Measurements from ENCODE around the gene KSR1. TPM values are rescaled to one million over a fixed set of nuclear protein-coding genes. Genes with fewer than 3 reads are reported as not detected.

The KSR1 gene
- total and polyA plus RNA-seq, 9 of the 15 experiments (the other 6 are each of a cell fraction or from before 2014, with no cell fraction given), result 1.4 to 51.7 (median 18.4) TPM

- no peak for TF ChIP-seq CTCFL (IDR thresholded peaks at IDR 0.05; ENCODE audit: borderline replicate concordance, insufficient read depth, low read depth, low read length, poor library complexity, severe bottlenecking)
- no peak for TF ChIP-seq SNRNP70 (optimal IDR thresholded peaks at IDR 0.05; ENCODE audit: low read depth, low read length)
- TF ChIP-seq TCF3 (CRISPR knock-in tag; IDR thresholded peaks at IDR 0.05), result no peak
Measured at GRCh38 chr17:27457731-27458523, 1.7 kb downstream of the KSR1 start (continued).

GRCh38 chr17:27458524-27458908 is 2.3 kb downstream of the KSR1 start:
- in situ Hi-C loops (cut with MboI) (no loop called here), intact Hi-C loops (cut with micrococcal nuclease) (loop anchor here (5.0 to 10.0 kb wide), 3 partner anchors 91 to 214 kb away; no protein-coding TSS in a partner anchor)
- BruUV-seq (replicated peaks), result no TSS peak
- Histone ChIP-seq H3K79me2 (ENCODE audit: control insufficient read depth, insufficient read depth, low read length) (peaks cover 70% of the 10 kb centered on the region), H2AFZ (ENCODE audit: low read depth, low read length) (0 out of 2 replicates have a peak overlapping the region, but pooled peaks have one; percentile 0), H3K4me1 (replicated peaks in 1 of 2; ENCODE audit: control insufficient read depth in 2 of 2, insufficient read depth in 2 of 2, low read length in 2 of 2) (peaks cover 60 to 61% of the 10 kb centered on the region in 2 experiments), H4K20me1 (replicated peaks; ENCODE audit: control insufficient read depth, insufficient read depth, low read length) (peaks cover 4% of the 10 kb centered on the region; the same call in 1 of the 2 replicates), H3K9me3 (replicated peaks; ENCODE audit: control insufficient read depth, insufficient read depth, low read depth, low read length) (no peaks in the 10 kb centered on the region), H3K36me3 (ENCODE audit: control insufficient read depth, insufficient read depth, low read length) (peaks cover 11% of the 10 kb centered on the region; the same call in 1 of the 3 replicates), H3K9ac (ENCODE audit: insufficient read depth in 1 of 2, low read depth in 2 of 2, low read length in 2 of 2) (peak overlapping the region; percentile 71 to 86), H3K27me3 (ENCODE audit: control insufficient read depth in 2 of 2, insufficient read depth in 2 of 2, low read length in 2 of 2) (no peaks in the 10 kb centered on the region), H3K27ac (ENCODE audit: extremely low read depth, low read depth, low read length) (peak overlapping the region; percentile 8; the same call in 1 of the 3 replicates), H3K4me3 (peak overlapping the region; percentile 88), H3K9me1 (ENCODE audit: control insufficient read depth, insufficient read depth, low read length) (no peaks in the 10 kb centered on the region), H3K4me2 (ENCODE audit: insufficient read depth, low read length) (peak overlapping the region; percentile 86)
- ChIA-PET POLR2A (interaction anchor here (0.7 to 5.4 kb wide), 14 partner anchors 8 to 164 kb away, joined by 3 to 40 read pairs (median 3); no protein-coding TSS in a partner anchor), CTCF (ENCODE audit: low intra/inter-chr PET ratio) (no interaction called here)
- ATAC-seq, result no peak
- FAIRE-seq, result no peak
- DNase-seq (ENCODE audit: extremely low read depth in 1 of 4, low spot score in 3 of 4), result peak in 1 of 4 experiments; percentile 31
- 10% methylated on average over 6 of the region's 6 CpGs for WGBS (ENCODE audit: insufficient coverage, low coverage, missing lambda C conversion rate)
- TF ChIP-seq SMAD1 (IDR thresholded peaks at IDR 0.05; ENCODE audit: low read depth, low read length, partially characterized antibody), result no peak
- TF ChIP-seq THRA (IDR thresholded peaks at IDR 0.05), result no peak
- no peak for TF ChIP-seq CBX2 (IDR thresholded peaks at IDR 0.05; ENCODE audit: insufficient read depth, low read length, poor library complexity, severe bottlenecking)
- TF ChIP-seq ZNF184 (CRISPR knock-in tag; IDR thresholded peaks at IDR 0.05), result no peak
- TF ChIP-seq KLF10 (CRISPR knock-in tag; IDR thresholded peaks at IDR 0.05), result no peak
- TF ChIP-seq JUND (IDR thresholded peaks at IDR 0.05; ENCODE audit: borderline replicate concordance, low read depth, low read length), result peak; percentile 53
- no peak for TF ChIP-seq JUND (tag; IDR thresholded peaks at IDR 0.05; ENCODE audit: borderline replicate concordance, low read depth, low read length)
- no peak for TF ChIP-seq ZNF398 (CRISPR knock-in tag; IDR thresholded peaks at IDR 0.05)
- TF ChIP-seq MAFG (tag; conservative IDR thresholded peaks at IDR 0.05), result no peak
- TF ChIP-seq NFE2 (IDR thresholded peaks at IDR 0.05; ENCODE audit: low read depth), result 0 out of 2 replicates have a peak, but pooled peaks have one; percentile 20
- no peak for TF ChIP-seq ZNF778 (CRISPR knock-in tag; IDR thresholded peaks at IDR 0.05)
- TF ChIP-seq BDP1 (IDR thresholded peaks at IDR 0.05; ENCODE audit: insufficient read depth, insufficient read length), result no peak
